HG03064 (cell line): ENCODE results near the gene EIPR1.

ENCODE experiments used
- ATAC-seq: cut with Tn5 transposase; IDR thresholded peaks from one replicate; pipeline ENCODE4 v1.9.1; 2021; ENCODE audit warnings: low read depth; ENCODE audit not compliant: unreplicated experiment

The EIPR1 gene

GRCh38 chr2:3223080-3223923, 154.3 kb downstream of the EIPR1 start:
- peak; percentile 98 for ATAC-seq

GRCh38 chr2:3222636-3223035, 155.0 kb downstream of the EIPR1 start:
- peak; percentile 43 for ATAC-seq

- no peak for ATAC-seq
These were observed 158.1 kb downstream of the EIPR1 start for GRCh38 chr2:3219536-3219935.

- ATAC-seq = no peak
These were observed 160.0 kb downstream of the EIPR1 start for GRCh38 chr2:3217646-3218045.

- ATAC-seq = no peak
These were observed 160.7 kb downstream of the EIPR1 start for GRCh38 chr2:3216841-3217495.

GRCh38 chr2:3214806-3215404, 162.7 kb downstream of the EIPR1 start:
- no peak for ATAC-seq

GRCh38 chr2:3214065-3214464, 163.6 kb downstream of the EIPR1 start:
- ATAC-seq = no peak

- no peak for ATAC-seq
These were observed 164.6 kb downstream of the EIPR1 start for GRCh38 chr2:3212984-3213383.

- ATAC-seq = no peak
These were observed 165.6 kb downstream of the EIPR1 start for GRCh38 chr2:3212061-3212362.

GRCh38 chr2:3211256-3212060, 166.2 kb downstream of the EIPR1 start:
- ATAC-seq = no peak

GRCh38 chr2:3210257-3210656, 167.4 kb downstream of the EIPR1 start:
- ATAC-seq = no peak

GRCh38 chr2:3209258-3209657, 168.4 kb downstream of the EIPR1 start:
- no peak for ATAC-seq

GRCh38 chr2:3208591-3208990, 169.0 kb downstream of the EIPR1 start:
- ATAC-seq = no peak

- no peak for ATAC-seq
These were observed 169.4 kb downstream of the EIPR1 start for GRCh38 chr2:3208179-3208578.

GRCh38 chr2:3207091-3207491, 170.5 kb downstream of the EIPR1 start:
- ATAC-seq = no peak

GRCh38 chr2:3205845-3206244, 171.8 kb downstream of the EIPR1 start:
- no peak for ATAC-seq

GRCh38 chr2:3204031-3204821, 173.4 kb downstream of the EIPR1 start:
- ATAC-seq = no peak

GRCh38 chr2:3203497-3204019, 174.1 kb downstream of the EIPR1 start:
- ATAC-seq = no peak

- ATAC-seq = no peak
These were observed 174.7 kb downstream of the EIPR1 start for GRCh38 chr2:3202926-3203325.

- ATAC-seq = no peak
These were observed 176.3 kb downstream of the EIPR1 start for GRCh38 chr2:3201281-3201680.
